ENCODE data around the gene KNOP1. TPM values are rescaled to one million over a fixed set of nuclear protein-coding genes. Genes with fewer than 3 reads are reported as not detected.

The KNOP1 gene
- total and polyA plus RNA-seq, 10 of the 15 experiments (the other 5 are each of a cell fraction or from before 2014, with no cell fraction given) = 13.8 to 47.2 (median 32.1) TPM

GRCh38 chr16:19766988-19767387 lies 49.0 kb upstream of the KNOP1 start:
- Histone ChIP-seq H2AFZ (ENCODE audit: control insufficient read depth, low read depth, low read length) (no peak overlapping the region), H4K20me1 (ENCODE audit: control insufficient read depth, insufficient read depth) (no peaks in the 10 kb centered on the region), H3K79me2 (ENCODE audit: control insufficient read depth, insufficient read depth, low read length) (no peaks in the 10 kb centered on the region), H3K27ac (ENCODE audit: control insufficient read depth, insufficient read depth) (no peak overlapping the region), H3K36me3 (ENCODE audit: control insufficient read depth in 2 of 2, insufficient read depth in 2 of 2, low read length in 1 of 2) (no peaks in the 10 kb centered on the region), H3K9ac (ENCODE audit: control insufficient read depth, insufficient read depth, low read length) (no peak overlapping the region), H3K9me3 (replicated peaks; ENCODE audit: control insufficient read depth, insufficient read depth, low read length) (no peaks in the 10 kb centered on the region; the same call in 2 of the 3 replicates), H3K4me2 (ENCODE audit: control insufficient read depth, insufficient read depth) (no peak overlapping the region), H3K4me3 (no peak overlapping the region), H3K4me1 (ENCODE audit: control insufficient read depth, insufficient read depth, low read length) (no peaks in the 10 kb centered on the region), H3K27me3 (replicated peaks in 1 of 2; ENCODE audit: control insufficient read depth in 2 of 2, insufficient read depth in 2 of 2, low read length in 1 of 2) (no peaks in the 10 kb centered on the region)
- POLR2A ChIA-PET = no interaction called here
- RAD21 ChIA-PET (ENCODE audit: unreplicated experiment) = no interaction called here
- TF ChIP-seq ATF2 (IDR thresholded peaks at IDR 0.05; ENCODE audit: low read length) (no peak), CREB1 (IDR thresholded peaks at IDR 0.05; ENCODE audit: low read depth) (no peak), MAX (IDR thresholded peaks at IDR 0.05; ENCODE audit: low read depth, low read length) (no peak), NFXL1 (IDR thresholded peaks at IDR 0.05; ENCODE audit: borderline replicate concordance) (no peak), POU2F2 (IDR thresholded peaks at IDR 0.05; ENCODE audit: borderline replicate concordance, low read depth, low read length) (no peak), IKZF1 (conservative IDR thresholded peaks at IDR 0.05) (no peak), HDAC2 (IDR thresholded peaks at IDR 0.05) (no peak), NFYA (IDR thresholded peaks at IDR 0.05; ENCODE audit: borderline replicate concordance, low read depth, low read length) (no peak), NFIC (IDR thresholded peaks at IDR 0.05; ENCODE audit: low read depth, low read length) (no peak)
- no peak for ATAC-seq
- CTCF ChIA-PET = no interaction called here
- WGBS (ENCODE audit: insufficient coverage, insufficient replicate concordance, low lambda C conversion rate, missing lambda C conversion rate) = 60% methylated on average over 9 of the region's 9 CpGs
- intact Hi-C loops (cut with micrococcal nuclease; ENCODE audit: unreplicated experiment) (no loop called here), in situ Hi-C loops (cut with MboI) (no loop called here)
- no TSS peak for BruUV-seq (replicated peaks)
- no peak for DNase-seq (ENCODE audit: low read depth, low spot score)
- FAIRE-seq = no peak
- SMC1A ChIA-PET (ENCODE audit: uncharacterized antibody, unreplicated experiment) = no interaction called here

All from GM12878 (cell line).